HCT116 (cell line): ENCODE results near the gene CERS6. TPM values are rescaled to one million over a fixed set of nuclear protein-coding genes. Genes with fewer than 3 reads are reported as not detected.

ENCODE experiments used
- ATAC-seq: fragments of 200-7000 bp; cut with Tn5 transposase; 2 replicates; pipeline ENCODE4 v1.9.1; 2020; ENCODE audit warnings: mild to moderate bottlenecking, moderate library complexity
- BruUV-seq: library from RNA; stranded (reverse); fragments of 400-500 nt; replicated peaks from 2 replicates; lab custom pipeline; 2021; lab: Mats Ljungman, UMichigan
- CTCF ChIA-PET: fragments of 300-600 bp; sonication (Branson Sonifier 250); formaldehyde crosslinking; loops from one replicate; lab custom pipeline; 2021; ENCODE audit warnings: antibody characterized with exemption; lab: Charles Lee
- POLR2A ChIA-PET: fragments of 300-600, 350-600 bp; sonication (Branson Sonifier 250); formaldehyde crosslinking; loops from one replicate; lab custom pipeline; 2021; ENCODE audit warnings: antibody characterized with exemption; lab: Charles Lee
- RAD21 ChIA-PET, 2 experiments: fragments of 300-600 bp; sonication (Branson Sonifier 250); formaldehyde crosslinking; loops; one replicate each; lab custom pipeline; 2023; ENCODE audit warnings: low total read pairs in 2 of 2; ENCODE audit not compliant: uncharacterized antibody in 2 of 2, unreplicated experiment in 2 of 2, low non-redundant PET in 1 of 2; lab: Charles Lee
- DNase-seq: peaks from one replicate; pipeline ENCODE4 v3.0.0-alpha.2; 2010; ENCODE audit warnings: low read depth, low spot score
- H2AFZ ChIP-seq: fragments of 200-600 bp; shearing (Covaris generic), sonication (generic); 2 replicates; pipeline ENCODE4 v1.6.1; 2017; ENCODE audit warnings: low read depth, mixed run types, mixed read lengths, antibody characterized with exemption, low read length; ENCODE audit not compliant: poor library complexity, severe bottlenecking
- H3K27ac ChIP-seq: 2 replicates; pipeline ENCODE4 v1.5.1; 2012; ENCODE audit warnings: low read depth, low read length
- H3K27me3 ChIP-seq: fragments of 200-600 bp; sonication (generic); 2 replicates; pipeline ENCODE4 v1.6.1; 2016; ENCODE audit warnings: mixed run types, low read length, mixed read lengths; ENCODE audit not compliant: insufficient read depth
- H3K36me3 ChIP-seq, 2 experiments: fragments of 200-500 bp in 1 of 2; fragments of 200-600 bp in 1 of 2; sonication (Bioruptor generic) in 1 of 2; sonication (generic) in 1 of 2; 2 replicates each; pipeline versions ENCODE4 v1.5.1 to v1.6.1; 2014 to 2016; ENCODE audit warnings: low read length in 2 of 2, inconsistent platforms in 1 of 2, mixed read lengths in 1 of 2, mixed run types in 1 of 2; ENCODE audit not compliant: insufficient read depth in 2 of 2, control insufficient read depth in 1 of 2
- H3K4me1 ChIP-seq, 2 experiments: fragments of 200-600 bp in 1 of 2; sonication (generic) in 1 of 2; 2 replicates each; pipeline versions ENCODE4 v1.5.1 to v1.6.1; 2012 to 2017; ENCODE audit warnings: low read length in 2 of 2, inconsistent platforms in 1 of 2, mild to moderate bottlenecking in 1 of 2, mixed read lengths in 1 of 2, mixed run types in 1 of 2, moderate library complexity in 1 of 2; ENCODE audit not compliant: insufficient read depth in 2 of 2, control insufficient read depth in 1 of 2
- H3K4me2 ChIP-seq: fragments of 200-600 bp; sonication (generic); 2 replicates; pipeline ENCODE4 v1.6.1; 2017; ENCODE audit warnings: mixed run types, low read length, mixed read lengths
- H3K4me3 ChIP-seq, 2 experiments: fragments of 200-600 bp in 1 of 2; sonication (generic) in 1 of 2; replicated peaks in 1 of 2; 2 replicates each; pipeline ENCODE4 v1.5.1; 2011 to 2016; ENCODE audit warnings: low read length in 2 of 2, control low read depth in 1 of 2, low read depth in 1 of 2, mild to moderate bottlenecking in 1 of 2, mixed read lengths in 1 of 2, mixed run types in 1 of 2
- H3K79me2 ChIP-seq: fragments of 200-600 bp; sonication (generic); 2 replicates; pipeline ENCODE4 v1.6.1; 2017; ENCODE audit warnings: mild to moderate bottlenecking, mixed run types, low read length, moderate library complexity, mixed read lengths; ENCODE audit not compliant: insufficient read depth
- H3K9ac ChIP-seq: fragments of 200-600 bp; sonication (generic); 2 replicates; pipeline ENCODE4 v1.6.1; 2016; ENCODE audit warnings: low read length, mixed read lengths
- H3K9me2 ChIP-seq: fragments of 200-600 bp; sonication (generic), shearing (Covaris generic); 2 replicates; pipeline ENCODE4 v1.6.1; 2017; ENCODE audit warnings: mixed run types, mild to moderate bottlenecking, moderate library complexity; ENCODE audit not compliant: insufficient read depth
- H3K9me3 ChIP-seq, 2 experiments: fragments of 200-500 bp in 1 of 2; fragments of 200-600 bp in 1 of 2; sonication (Bioruptor generic) in 1 of 2; sonication (generic) in 1 of 2; 2 replicates each; pipeline ENCODE4 v1.6.1; 2014 to 2017; ENCODE audit warnings: low read length in 2 of 2, mixed read lengths in 2 of 2, inconsistent platforms in 1 of 2, low read depth in 1 of 2, mild to moderate bottlenecking in 1 of 2, mixed run types in 1 of 2, moderate library complexity in 1 of 2; ENCODE audit not compliant: control insufficient read depth in 1 of 2, insufficient read depth in 1 of 2
- H4K20me1 ChIP-seq: fragments of 200-600 bp; sonication (generic), shearing (Covaris generic); 2 replicates; pipeline ENCODE4 v1.6.1; 2017; ENCODE audit warnings: mixed run types, mild to moderate bottlenecking, moderate library complexity; ENCODE audit not compliant: insufficient read depth
- ATF3 ChIP-seq: IDR thresholded peaks from 2 replicates; pipeline ENCODE4 v1.6.1; 2012
- CEBPB ChIP-seq: IDR thresholded peaks from 2 replicates; pipeline ENCODE4 v1.6.1; 2012; ENCODE audit warnings: low read depth
- EGR1 ChIP-seq: IDR thresholded peaks from 2 replicates; pipeline ENCODE4 v1.6.1; 2012; ENCODE audit warnings: low read depth
- EZH2 ChIP-seq: fragments of 200-600 bp; sonication (generic); IDR thresholded peaks from 2 replicates; pipeline ENCODE4 v1.6.1; 2017; ENCODE audit warnings: antibody characterized with exemption, mixed run types
- EZH2phosphoT487 ChIP-seq: fragments of 200-600 bp; IDR thresholded peaks from 2 replicates; pipeline ENCODE4 v1.6.1; 2018; ENCODE audit warnings: antibody characterized with exemption, borderline replicate concordance
- JUND ChIP-seq: IDR thresholded peaks from 2 replicates; pipeline ENCODE4 v1.6.1; 2012
- POLR2AphosphoS5 ChIP-seq: IDR thresholded peaks from 2 replicates; pipeline ENCODE4 v1.6.1; 2011; ENCODE audit warnings: mild to moderate bottlenecking, low read depth, low read length, moderate library complexity
- RAD21 ChIP-seq: IDR thresholded peaks from 2 replicates; pipeline ENCODE4 v1.6.1; 2012; ENCODE audit warnings: low read depth, mild to moderate bottlenecking
- SRF ChIP-seq: IDR thresholded peaks from 2 replicates; pipeline ENCODE4 v1.6.1; 2012; ENCODE audit warnings: low read depth
- TCF7L2 ChIP-seq: IDR thresholded peaks from 2 replicates; pipeline ENCODE4 v1.7.0; 2011; ENCODE audit warnings: borderline replicate concordance, inconsistent platforms; ENCODE audit not compliant: insufficient read depth, insufficient read length; ENCODE audit errors: extremely low read depth
- ZNF274 ChIP-seq: fragments of 200-500 bp; sonication (Bioruptor generic); IDR thresholded peaks from 2 replicates; pipeline ENCODE4 v1.6.1; 2014; ENCODE audit warnings: mild to moderate bottlenecking, low read depth, low read length, inconsistent platforms
- intact Hi-C: fragments of 100-400 bp; cut with micrococcal nuclease; formaldehyde crosslinking; loops from 2 replicates; pipeline ENCODE4 v1.10.0; 2022
- total RNA-seq: library from RNA; stranded (reverse); gene quantifications from one replicate; pipeline ENCODE4 v1.2.1, GENCODE V29; 2021; ENCODE audit not compliant: unreplicated experiment
- TF ChIP-seq, protein P1 (sequence below), 3 experiments: fragments of 200-600 bp in 1 of 3; sonication (generic) in 1 of 3; IDR thresholded peaks in 2 of 3; conservative IDR thresholded peaks in 1 of 3; 2 replicates each; pipeline ENCODE4 v1.5.1; 2012 to 2017; ENCODE audit warnings: low read depth in 2 of 3, low read length in 2 of 3, antibody characterized with exemption in 1 of 3, borderline replicate concordance in 1 of 3, control low read depth in 1 of 3, mild to moderate bottlenecking in 1 of 3, mixed read lengths in 1 of 3, mixed run types in 1 of 3, moderate library complexity in 1 of 3; ENCODE audit not compliant: insufficient read depth in 1 of 3
- TF ChIP-seq, protein P2 (sequence below): IDR thresholded peaks from 2 replicates; pipeline ENCODE4 v1.6.1; 2012

The CERS6 gene
- total RNA-seq, 1 experiment from 2014 or later = 37.0 TPM

DNA sequence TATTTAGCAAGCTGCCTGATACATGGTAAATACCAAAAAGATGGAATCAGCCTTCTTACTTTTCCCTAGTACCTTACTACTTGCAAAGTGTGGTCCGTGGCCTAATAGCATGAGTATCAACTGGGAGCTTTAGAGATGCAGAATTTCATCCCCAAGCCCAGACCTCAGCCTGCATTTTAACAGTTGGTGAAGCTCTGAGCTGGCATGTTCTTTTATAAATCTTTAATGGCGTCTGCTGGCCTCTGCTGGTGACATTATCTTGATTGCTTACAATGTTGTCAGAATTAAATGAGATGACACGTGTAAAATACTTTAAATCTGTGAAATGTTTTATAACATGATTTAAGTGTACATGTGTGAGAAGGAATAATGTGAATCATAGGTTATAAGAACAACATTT, 231.2 kb downstream of the CERS6 start:
- Histone ChIP-seq H3K9me2 (no peaks in the 10 kb centered on the region), H3K4me3 (no peak overlapping the region), H4K20me1 (no peaks in the 10 kb centered on the region), H3K9ac (no peak overlapping the region), H3K27me3 (no peaks in the 10 kb centered on the region), H3K79me2 (no peaks in the 10 kb centered on the region), H3K27ac (no peak overlapping the region), H3K4me2 (no peak overlapping the region), H3K9me3 (no peaks in the 10 kb centered on the region), H3K36me3 (no peaks in the 10 kb centered on the region), H3K4me1 (no peaks in the 10 kb centered on the region), H2AFZ (no peak overlapping the region)
- RAD21 ChIA-PET = no interaction called here
- no peak; the same call in 1 of the 2 replicates for ATAC-seq
- no peak for DNase-seq
- POLR2A ChIA-PET = no interaction called here
- no TSS peak for BruUV-seq
- CTCF ChIA-PET = interaction anchor here (1.0 to 1.9 kb wide), 3 partner anchors 337 to 341 kb away, joined by 3 to 8 read pairs (median 5); no protein-coding TSS in a partner anchor
- TF ChIP-seq, protein P1, sequence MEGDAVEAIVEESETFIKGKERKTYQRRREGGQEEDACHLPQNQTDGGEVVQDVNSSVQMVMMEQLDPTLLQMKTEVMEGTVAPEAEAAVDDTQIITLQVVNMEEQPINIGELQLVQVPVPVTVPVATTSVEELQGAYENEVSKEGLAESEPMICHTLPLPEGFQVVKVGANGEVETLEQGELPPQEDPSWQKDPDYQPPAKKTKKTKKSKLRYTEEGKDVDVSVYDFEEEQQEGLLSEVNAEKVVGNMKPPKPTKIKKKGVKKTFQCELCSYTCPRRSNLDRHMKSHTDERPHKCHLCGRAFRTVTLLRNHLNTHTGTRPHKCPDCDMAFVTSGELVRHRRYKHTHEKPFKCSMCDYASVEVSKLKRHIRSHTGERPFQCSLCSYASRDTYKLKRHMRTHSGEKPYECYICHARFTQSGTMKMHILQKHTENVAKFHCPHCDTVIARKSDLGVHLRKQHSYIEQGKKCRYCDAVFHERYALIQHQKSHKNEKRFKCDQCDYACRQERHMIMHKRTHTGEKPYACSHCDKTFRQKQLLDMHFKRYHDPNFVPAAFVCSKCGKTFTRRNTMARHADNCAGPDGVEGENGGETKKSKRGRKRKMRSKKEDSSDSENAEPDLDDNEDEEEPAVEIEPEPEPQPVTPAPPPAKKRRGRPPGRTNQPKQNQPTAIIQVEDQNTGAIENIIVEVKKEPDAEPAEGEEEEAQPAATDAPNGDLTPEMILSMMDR (IDR thresholded peaks at IDR 0.05 in 2 of 3, conservative IDR thresholded peaks at IDR 0.05 in 1 of 3; ENCODE audit: borderline replicate concordance in 1 of 3, insufficient read depth in 1 of 3, low read depth in 2 of 3, low read length in 2 of 3) = peak in 2 of 3 experiments; percentile 22; a peak in 2 of 6 replicates
- TF ChIP-seq TCF7L2 = no peak
- TF ChIP-seq RAD21 = peak; percentile 71
- intact Hi-C loops = loop anchor here (1.0 kb wide), 1 partner anchor 341 kb away; no protein-coding TSS in a partner anchor

GRCh38 chr2:168690381-168690885, 234.4 kb downstream of the CERS6 start:
- BruUV-seq = no TSS peak
- CTCF ChIA-PET = interaction anchor here (0.6 to 1.0 kb wide), 2 partner anchors 339 to 344 kb away, joined by 3 read pairs; no protein-coding TSS in a partner anchor
- RAD21 ChIA-PET = no interaction called here
- POLR2A ChIA-PET = no interaction called here
- no peaks in the 10 kb centered on the region for H3K79me2 ChIP-seq
- no peaks in the 10 kb centered on the region for H4K20me1 ChIP-seq
- intact Hi-C loops = no loop called here
- DNase-seq = no peak
- no peak for TF ChIP-seq CEBPB
- TF ChIP-seq, protein P1 (IDR thresholded peaks at IDR 0.05 in 2 of 3, conservative IDR thresholded peaks at IDR 0.05 in 1 of 3; ENCODE audit: borderline replicate concordance in 1 of 3, insufficient read depth in 1 of 3, low read depth in 2 of 3, low read length in 2 of 3) = no peak
- TF ChIP-seq JUND = no peak
- TF ChIP-seq ATF3 = no peak
- no peak for TF ChIP-seq EGR1
- TF ChIP-seq EZH2 = no peak
- TF ChIP-seq ZNF274 = no peak
- TF ChIP-seq TCF7L2 = no peak
- TF ChIP-seq SRF = no peak
- no peak for TF ChIP-seq EZH2phosphoT487
- TF ChIP-seq, protein P2, sequence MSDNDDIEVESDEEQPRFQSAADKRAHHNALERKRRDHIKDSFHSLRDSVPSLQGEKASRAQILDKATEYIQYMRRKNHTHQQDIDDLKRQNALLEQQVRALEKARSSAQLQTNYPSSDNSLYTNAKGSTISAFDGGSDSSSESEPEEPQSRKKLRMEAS = no peak
- TF ChIP-seq POLR2AphosphoS5 = no peak
- TF ChIP-seq, all 23 proteins: peak for 0
- H3K4me3 ChIP-seq = no peak overlapping the region
- H3K4me2 ChIP-seq = no peak overlapping the region
- no peak for ATAC-seq
- H3K9me2 ChIP-seq = no peaks in the 10 kb centered on the region
- no peaks in the 10 kb centered on the region for H3K36me3 ChIP-seq
- no peak overlapping the region for H3K9ac ChIP-seq
- H3K27me3 ChIP-seq = no peaks in the 10 kb centered on the region
- no peak overlapping the region for H3K27ac ChIP-seq
- no peaks in the 10 kb centered on the region for H3K4me1 ChIP-seq
- H2AFZ ChIP-seq = no peak overlapping the region
- H3K9me3 ChIP-seq = no peaks in the 10 kb centered on the region
